Measurements from ENCODE around the gene MZT2A. TPM values are rescaled to one million over a fixed set of nuclear protein-coding genes. Genes with fewer than 3 reads are reported as not detected.
"Not testable (repeated sequence)": the region's sequence is repeated elsewhere in the genome, so short reads cannot be mapped to it uniquely, and the experiment has no call there.

The MZT2A gene
- total and polyA plus RNA-seq, 4 donors: 17.6 to 74.2 (median 53.0) TPM

GRCh38 chr2:131467722-131468121 is 24.5 kb downstream of the MZT2A start:
- WGBS: 79% methylated on average over 10 of the region's 10 CpGs
- DNase-seq (ENCODE audit: low spot score); H3K27ac ChIP-seq (ENCODE audit: low read depth in 1 of 2, low read length in 2 of 2); H3K9ac ChIP-seq (ENCODE audit: low read depth in 1 of 2, low read length in 2 of 2); H3K36me3 ChIP-seq (ENCODE audit: control insufficient read depth in 4 of 4, insufficient read depth in 3 of 4, low read depth in 1 of 4, low read length in 3 of 4); H3K9me3 ChIP-seq (ENCODE audit: control insufficient read depth in 4 of 4, low read length in 3 of 4); H3K4me3 ChIP-seq (ENCODE audit: low read depth in 1 of 3, low read length in 3 of 3); H3K4me1 ChIP-seq (ENCODE audit: control insufficient read depth in 4 of 4, insufficient read depth in 4 of 4, low read length in 3 of 4); H3K27me3 ChIP-seq (ENCODE audit: control insufficient read depth in 4 of 4, insufficient read depth in 4 of 4, low read length in 3 of 4): not testable (repeated sequence)

GRCh38 chr2:131454914-131455313 is 37.3 kb downstream of the MZT2A start:
- not testable (repeated sequence) for H3K4me1 ChIP-seq (ENCODE audit: control insufficient read depth in 4 of 4, insufficient read depth in 4 of 4, low read length in 3 of 4); H3K27me3 ChIP-seq (ENCODE audit: control insufficient read depth in 4 of 4, insufficient read depth in 4 of 4, low read length in 3 of 4); H3K9ac ChIP-seq (ENCODE audit: low read depth in 1 of 2, low read length in 2 of 2); H3K9me3 ChIP-seq (ENCODE audit: control insufficient read depth in 4 of 4, low read length in 3 of 4); H3K36me3 ChIP-seq (ENCODE audit: control insufficient read depth in 4 of 4, insufficient read depth in 3 of 4, low read depth in 1 of 4, low read length in 3 of 4); DNase-seq (ENCODE audit: low spot score); H3K27ac ChIP-seq (ENCODE audit: low read depth in 1 of 2, low read length in 2 of 2); H3K4me3 ChIP-seq (ENCODE audit: low read depth in 1 of 3, low read length in 3 of 3)
- WGBS: 78% methylated on average over 2 of the region's 2 CpGs

GRCh38 chr2:131451265-131451949 is 40.8 kb downstream of the MZT2A start:
- H3K27ac ChIP-seq (ENCODE audit: low read depth in 1 of 2, low read length in 2 of 2); H3K4me3 ChIP-seq (ENCODE audit: low read depth in 1 of 3, low read length in 3 of 3); H3K27me3 ChIP-seq (ENCODE audit: control insufficient read depth in 4 of 4, insufficient read depth in 4 of 4, low read length in 3 of 4); H3K4me1 ChIP-seq (ENCODE audit: control insufficient read depth in 4 of 4, insufficient read depth in 4 of 4, low read length in 3 of 4); H3K36me3 ChIP-seq (ENCODE audit: control insufficient read depth in 4 of 4, insufficient read depth in 3 of 4, low read depth in 1 of 4, low read length in 3 of 4); H3K9ac ChIP-seq (ENCODE audit: low read depth in 1 of 2, low read length in 2 of 2); H3K9me3 ChIP-seq (ENCODE audit: control insufficient read depth in 4 of 4, low read length in 3 of 4); DNase-seq (ENCODE audit: low spot score): not testable (repeated sequence)
- 72% methylated on average over 9 of the region's 10 CpGs for WGBS

GRCh38 chr2:131447981-131448380 is 44.2 kb downstream of the MZT2A start:
- H3K36me3 ChIP-seq (ENCODE audit: control insufficient read depth in 4 of 4, insufficient read depth in 3 of 4, low read depth in 1 of 4, low read length in 3 of 4); DNase-seq (ENCODE audit: low spot score); H3K9me3 ChIP-seq (ENCODE audit: control insufficient read depth in 4 of 4, low read length in 3 of 4); H3K4me3 ChIP-seq (ENCODE audit: low read depth in 1 of 3, low read length in 3 of 3); H3K27me3 ChIP-seq (ENCODE audit: control insufficient read depth in 4 of 4, insufficient read depth in 4 of 4, low read length in 3 of 4); H3K27ac ChIP-seq (ENCODE audit: low read depth in 1 of 2, low read length in 2 of 2); H3K4me1 ChIP-seq (ENCODE audit: control insufficient read depth in 4 of 4, insufficient read depth in 4 of 4, low read length in 3 of 4); H3K9ac ChIP-seq (ENCODE audit: low read depth in 1 of 2, low read length in 2 of 2): not testable (repeated sequence)
- 91% methylated on average over 9 of the region's 9 CpGs for WGBS

GRCh38 chr2:131445896-131446295 is 46.3 kb downstream of the MZT2A start:
- DNase-seq (ENCODE audit: low spot score): no peak
- TF ChIP-seq FOXA2 (IDR thresholded peaks at IDR 0.05) (no peak), RAD21 (IDR thresholded peaks at IDR 0.05) (no peak)
- Histone ChIP-seq H3K4me3 (ENCODE audit: low read depth in 1 of 3, low read length in 3 of 3) (no peak overlapping the region), H3K27ac (ENCODE audit: low read depth in 1 of 2, low read length in 2 of 2) (no peak overlapping the region), H3K27me3 (ENCODE audit: control insufficient read depth in 4 of 4, insufficient read depth in 4 of 4, low read length in 3 of 4) (no peaks in the 10 kb centered on the region), H3K4me1 (ENCODE audit: control insufficient read depth in 4 of 4, insufficient read depth in 4 of 4, low read length in 3 of 4) (no peaks in the 10 kb centered on the region), H3K36me3 (ENCODE audit: control insufficient read depth in 4 of 4, insufficient read depth in 3 of 4, low read depth in 1 of 4, low read length in 3 of 4) (no peaks in the 10 kb centered on the region), H3K9ac (ENCODE audit: low read depth in 1 of 2, low read length in 2 of 2) (no peak overlapping the region), H3K9me3 (ENCODE audit: control insufficient read depth in 4 of 4, low read length in 3 of 4) (no peaks in the 10 kb centered on the region)
- WGBS: 94% methylated on average over 19 of the region's 19 CpGs

GRCh38 chr2:131445515-131445797 is 46.7 kb downstream of the MZT2A start:
- not testable (repeated sequence) for H3K9ac ChIP-seq (ENCODE audit: low read depth in 1 of 2, low read length in 2 of 2); H3K9me3 ChIP-seq (ENCODE audit: control insufficient read depth in 4 of 4, low read length in 3 of 4); H3K4me3 ChIP-seq (ENCODE audit: low read depth in 1 of 3, low read length in 3 of 3); H3K27me3 ChIP-seq (ENCODE audit: control insufficient read depth in 4 of 4, insufficient read depth in 4 of 4, low read length in 3 of 4); DNase-seq (ENCODE audit: low spot score); H3K27ac ChIP-seq (ENCODE audit: low read depth in 1 of 2, low read length in 2 of 2); H3K4me1 ChIP-seq (ENCODE audit: control insufficient read depth in 4 of 4, insufficient read depth in 4 of 4, low read length in 3 of 4); H3K36me3 ChIP-seq (ENCODE audit: control insufficient read depth in 4 of 4, insufficient read depth in 3 of 4, low read depth in 1 of 4, low read length in 3 of 4)
- WGBS: 93% methylated on average over 21 of the region's 21 CpGs

- WGBS: 83% methylated on average over 90 of the region's 90 CpGs
- H3K9ac ChIP-seq (ENCODE audit: low read depth in 1 of 2, low read length in 2 of 2); DNase-seq (ENCODE audit: low spot score): not testable (repeated sequence)
Observed at GRCh38 chr2:131444736-131445514, 47.3 kb downstream of the MZT2A start.

GRCh38 chr2:131440742-131441468 is 51.3 kb downstream of the MZT2A start:
- not testable (repeated sequence) for H3K9ac ChIP-seq (ENCODE audit: low read depth in 1 of 2, low read length in 2 of 2); H3K4me1 ChIP-seq (ENCODE audit: control insufficient read depth in 4 of 4, insufficient read depth in 4 of 4, low read length in 3 of 4); H3K27me3 ChIP-seq (ENCODE audit: control insufficient read depth in 4 of 4, insufficient read depth in 4 of 4, low read length in 3 of 4); H3K9me3 ChIP-seq (ENCODE audit: control insufficient read depth in 4 of 4, low read length in 3 of 4); H3K27ac ChIP-seq (ENCODE audit: low read depth in 1 of 2, low read length in 2 of 2); DNase-seq (ENCODE audit: low spot score); H3K36me3 ChIP-seq (ENCODE audit: control insufficient read depth in 4 of 4, insufficient read depth in 3 of 4, low read depth in 1 of 4, low read length in 3 of 4); H3K4me3 ChIP-seq (ENCODE audit: low read depth in 1 of 3, low read length in 3 of 3)
- 76% methylated on average over 7 of the region's 7 CpGs for WGBS

More at GRCh38 chr2:131444736-131445514, 47.3 kb downstream of the MZT2A start:
- H3K36me3 ChIP-seq (ENCODE audit: control insufficient read depth in 4 of 4, insufficient read depth in 3 of 4, low read depth in 1 of 4, low read length in 3 of 4); H3K27me3 ChIP-seq (ENCODE audit: control insufficient read depth in 4 of 4, insufficient read depth in 4 of 4, low read length in 3 of 4); H3K27ac ChIP-seq (ENCODE audit: low read depth in 1 of 2, low read length in 2 of 2); H3K4me1 ChIP-seq (ENCODE audit: control insufficient read depth in 4 of 4, insufficient read depth in 4 of 4, low read length in 3 of 4); H3K9me3 ChIP-seq (ENCODE audit: control insufficient read depth in 4 of 4, low read length in 3 of 4); H3K4me3 ChIP-seq (ENCODE audit: low read depth in 1 of 3, low read length in 3 of 3): not testable (repeated sequence)

All from liver (tissue), 9 donors.